SK-N-SH (cell line): ENCODE data around the gene SRP14. TPM values are rescaled to one million over a fixed set of nuclear protein-coding genes. Genes with fewer than 3 reads are reported as not detected.
"Not testable (repeated sequence)": the region's sequence is repeated elsewhere in the genome, so short reads cannot be mapped to it uniquely, and the experiment has no call there.

Experiments used
- CTCF ChIA-PET: fragments of 300-600, 350-600 bp; formaldehyde crosslinking; extraction: SDS; loops from one replicate; lab custom pipeline; 2021; lab: Yijun Ruan, JAX
- POLR2A ChIA-PET: fragments of 350-600 bp; sonication (Branson Sonifier 250); formaldehyde crosslinking; extraction: SDS; loops from one replicate; lab custom pipeline; 2020; ENCODE audit warnings: antibody characterized with exemption, inconsistent platforms; lab: Yijun Ruan, JAX
- DNase-seq: peaks from one replicate; pipeline ENCODE4 v3.0.0; 2012
- H2AFZ ChIP-seq: fragments of 200-600 bp; sonication (generic); 2 replicates; pipeline ENCODE4 v1.8.1; 2016; ENCODE audit warnings: antibody characterized with exemption, mild to moderate bottlenecking, low read depth
- H3F3A ChIP-seq: fragments of 200-600 bp; sonication (generic); replicated peaks from 2 replicates; pipeline ENCODE3; 2016; ENCODE audit warnings: antibody characterized with exemption, mild to moderate bottlenecking; ENCODE audit not compliant: insufficient read depth
- H3K27ac ChIP-seq, 2 experiments: fragments of 200-500 bp in 1 of 2; fragments of 200-600 bp in 1 of 2; sonication (Bioruptor generic) in 1 of 2; sonication (generic), shearing (Covaris generic) in 1 of 2; 2 replicates each; pipeline versions ENCODE4 v1.5.1 to v1.6.1; 2014 to 2016; ENCODE audit warnings: low read depth in 2 of 2, inconsistent platforms in 1 of 2, low read length in 1 of 2, mild to moderate bottlenecking in 1 of 2, mixed read lengths in 1 of 2
- H3K27me3 ChIP-seq: fragments of 200-600 bp; sonication (generic), shearing (Covaris generic); 2 replicates; pipeline ENCODE4 v1.6.1; 2016; ENCODE audit warnings: mixed run types; ENCODE audit not compliant: insufficient read depth
- H3K36me3 ChIP-seq, 2 experiments: fragments of 200-500 bp in 1 of 2; fragments of 200-600 bp in 1 of 2; sonication (Bioruptor generic) in 1 of 2; sonication (generic) in 1 of 2; replicated peaks in 1 of 2; 2 replicates each; pipeline versions ENCODE3 to v1.5.1; 2014 to 2016; ENCODE audit warnings: low read length in 1 of 2, mild to moderate bottlenecking in 1 of 2; ENCODE audit not compliant: insufficient read depth in 2 of 2, control insufficient read depth in 1 of 2
- H3K4me1 ChIP-seq, 2 experiments: fragments of 200-500 bp in 1 of 2; fragments of 200-600 bp in 1 of 2; sonication (Bioruptor generic) in 1 of 2; sonication (generic), shearing (Covaris generic) in 1 of 2; 2 replicates each; pipeline versions ENCODE4 v1.5.1 to v1.6.1; 2014 to 2016; ENCODE audit warnings: low read depth in 1 of 2, low read length in 1 of 2, mixed run types in 1 of 2; ENCODE audit not compliant: insufficient read depth in 2 of 2, control insufficient read depth in 1 of 2
- H3K4me2 ChIP-seq: fragments of 200-600 bp; sonication (generic), shearing (Covaris generic); 2 replicates; pipeline ENCODE4 v1.6.1; 2017; ENCODE audit warnings: mixed run types
- H3K4me3 ChIP-seq, 2 experiments: fragments of 200-500 bp in 1 of 2; fragments of 200-600 bp in 1 of 2; sonication (Bioruptor generic) in 1 of 2; sonication (generic), shearing (Covaris generic) in 1 of 2; 2 replicates each; pipeline versions ENCODE4 v1.5.1 to v1.8.1; 2014 to 2016; ENCODE audit warnings: low read depth in 2 of 2, inconsistent platforms in 1 of 2, low read length in 1 of 2, mild to moderate bottlenecking in 1 of 2, mixed read lengths in 1 of 2, moderate library complexity in 1 of 2
- H3K79me2 ChIP-seq: fragments of 200-600 bp; sonication (generic); 2 replicates; pipeline ENCODE4 v1.8.1; 2017; ENCODE audit warnings: mild to moderate bottlenecking; ENCODE audit not compliant: insufficient read depth
- H3K9ac ChIP-seq: fragments of 200-600 bp; sonication (generic); 2 replicates; pipeline ENCODE4 v1.6.1; 2017; ENCODE audit warnings: mixed run types
- H3K9me2 ChIP-seq: fragments of 200-600 bp; sonication (generic); 2 replicates; pipeline ENCODE4 v1.6.1; 2017; ENCODE audit warnings: mixed run types
- H3K9me3 ChIP-seq: fragments of 200-600 bp; sonication (generic); 2 replicates; pipeline ENCODE4 v1.6.1; 2017; ENCODE audit warnings: mixed run types, mild to moderate bottlenecking, moderate library complexity
- H4K20me1 ChIP-seq: fragments of 200-600 bp; sonication (generic); 2 replicates; pipeline ENCODE4 v1.6.1; 2017; ENCODE audit warnings: mild to moderate bottlenecking, mixed run types; ENCODE audit not compliant: insufficient read depth
- ELF1 ChIP-seq: IDR thresholded peaks from 2 replicates; pipeline ENCODE4 v1.4.0; 2012
- FOXM1 ChIP-seq: IDR thresholded peaks from 2 replicates; pipeline ENCODE4 v1.4.0; 2012; ENCODE audit warnings: low read depth, mild to moderate bottlenecking
- GABPA ChIP-seq: IDR thresholded peaks from 2 replicates; pipeline ENCODE4 v1.4.0; 2012; ENCODE audit warnings: low read depth, mild to moderate bottlenecking
- GATA2 ChIP-seq: sonication (generic); formaldehyde crosslinking; IDR thresholded peaks from 2 replicates; pipeline ENCODE4 v1.5.0; 2020; ENCODE audit warnings: mild to moderate bottlenecking, missing genetic modification reagents
- MEF2A ChIP-seq: IDR thresholded peaks from 2 replicates; pipeline ENCODE4 v1.4.0; 2012; ENCODE audit warnings: low read depth, borderline replicate concordance
- NFIC ChIP-seq: IDR thresholded peaks from 2 replicates; pipeline ENCODE4 v1.4.0; 2012; ENCODE audit warnings: borderline replicate concordance
- TAF1 ChIP-seq: IDR thresholded peaks from 2 replicates; pipeline ENCODE4 v1.6.1; 2012; ENCODE audit warnings: low read depth, mild to moderate bottlenecking, low read length, moderate library complexity, borderline replicate concordance
- TEAD4 ChIP-seq: IDR thresholded peaks from 2 replicates; pipeline ENCODE4 v1.4.0; 2012; ENCODE audit warnings: mild to moderate bottlenecking, borderline replicate concordance; ENCODE audit not compliant: insufficient read depth
- WGBS: methylation state at CpG from one replicate; pipeline ENCODE4 v1.1.6; 2017; ENCODE audit warnings: low lambda C conversion rate; 5-methylcytosine and 5-hydroxymethylcytosine counted together
- polyA plus RNA-seq, 3 experiments: library from polyadenylated mRNA; depleted of rRNA; stranded (reverse); fragments of >200 nt; gene quantifications; 2 replicates each; pipeline ENCODE4 v1.2.3, GENCODE V29; 2012
- TF ChIP-seq, protein P1 (sequence below): IDR thresholded peaks from 2 replicates; pipeline ENCODE4 v1.4.0; 2012; ENCODE audit warnings: low read depth, borderline replicate concordance
- TF ChIP-seq, protein P2 (sequence below): IDR thresholded peaks from 2 replicates; pipeline ENCODE4; 2012
- TF ChIP-seq, protein P3 (sequence below): IDR thresholded peaks from 2 replicates; pipeline ENCODE4 v1.4.0; 2012; ENCODE audit warnings: low read depth, borderline replicate concordance

SRP14 gene
- polyA plus RNA-seq, 1 of the 3 experiments (the other 2 are of a cell fraction) = 489 TPM

DNA sequence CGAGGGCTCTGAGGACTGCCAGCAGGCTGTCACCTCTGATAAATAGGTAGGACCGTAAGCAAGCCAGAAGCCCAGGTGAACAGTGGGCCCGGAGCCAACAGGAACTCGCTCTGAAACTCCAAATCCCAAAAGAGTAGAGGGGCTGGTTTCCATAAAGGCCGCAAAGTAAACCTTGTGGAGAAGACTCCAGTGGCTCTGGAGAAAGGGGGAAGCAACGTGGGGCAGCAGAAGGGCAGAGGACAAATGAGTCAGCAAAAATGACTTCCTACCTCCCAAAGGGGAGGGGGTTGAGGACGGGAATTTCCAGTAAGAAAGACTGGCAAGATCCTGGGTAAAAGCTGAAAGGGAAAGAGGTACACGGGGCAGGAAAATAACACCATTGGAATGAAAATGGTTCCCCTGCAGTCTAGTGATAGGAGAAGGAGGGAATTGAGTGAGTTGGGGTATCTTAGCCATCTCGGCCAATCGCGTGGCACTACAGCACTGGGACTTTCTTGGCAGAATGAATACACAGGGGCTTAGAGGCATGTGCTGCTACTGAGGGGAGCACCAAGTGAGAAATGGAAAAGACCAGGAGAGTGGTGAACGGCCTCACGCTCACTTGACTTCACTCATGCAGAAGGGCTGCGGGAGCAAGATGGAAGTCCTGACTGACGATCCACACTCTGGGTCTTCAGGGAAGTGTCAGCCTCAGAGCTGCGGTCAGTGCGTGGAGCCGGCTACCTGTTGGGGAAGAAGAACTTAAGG, 36.5 kb upstream of the SRP14 start:
- no peak for DNase-seq
- H3K9me3 ChIP-seq = no peaks in the 10 kb centered on the region
- no peak overlapping the region for H2AFZ ChIP-seq
- TF ChIP-seq, protein P1, sequence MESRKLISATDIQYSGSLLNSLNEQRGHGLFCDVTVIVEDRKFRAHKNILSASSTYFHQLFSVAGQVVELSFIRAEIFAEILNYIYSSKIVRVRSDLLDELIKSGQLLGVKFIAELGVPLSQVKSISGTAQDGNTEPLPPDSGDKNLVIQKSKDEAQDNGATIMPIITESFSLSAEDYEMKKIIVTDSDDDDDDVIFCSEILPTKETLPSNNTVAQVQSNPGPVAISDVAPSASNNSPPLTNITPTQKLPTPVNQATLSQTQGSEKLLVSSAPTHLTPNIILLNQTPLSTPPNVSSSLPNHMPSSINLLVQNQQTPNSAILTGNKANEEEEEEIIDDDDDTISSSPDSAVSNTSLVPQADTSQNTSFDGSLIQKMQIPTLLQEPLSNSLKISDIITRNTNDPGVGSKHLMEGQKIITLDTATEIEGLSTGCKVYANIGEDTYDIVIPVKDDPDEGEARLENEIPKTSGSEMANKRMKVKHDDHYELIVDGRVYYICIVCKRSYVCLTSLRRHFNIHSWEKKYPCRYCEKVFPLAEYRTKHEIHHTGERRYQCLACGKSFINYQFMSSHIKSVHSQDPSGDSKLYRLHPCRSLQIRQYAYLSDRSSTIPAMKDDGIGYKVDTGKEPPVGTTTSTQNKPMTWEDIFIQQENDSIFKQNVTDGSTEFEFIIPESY = no peak
- no peak for TF ChIP-seq MEF2A
- TF ChIP-seq ELF1 = no peak
- TF ChIP-seq, protein P2, sequence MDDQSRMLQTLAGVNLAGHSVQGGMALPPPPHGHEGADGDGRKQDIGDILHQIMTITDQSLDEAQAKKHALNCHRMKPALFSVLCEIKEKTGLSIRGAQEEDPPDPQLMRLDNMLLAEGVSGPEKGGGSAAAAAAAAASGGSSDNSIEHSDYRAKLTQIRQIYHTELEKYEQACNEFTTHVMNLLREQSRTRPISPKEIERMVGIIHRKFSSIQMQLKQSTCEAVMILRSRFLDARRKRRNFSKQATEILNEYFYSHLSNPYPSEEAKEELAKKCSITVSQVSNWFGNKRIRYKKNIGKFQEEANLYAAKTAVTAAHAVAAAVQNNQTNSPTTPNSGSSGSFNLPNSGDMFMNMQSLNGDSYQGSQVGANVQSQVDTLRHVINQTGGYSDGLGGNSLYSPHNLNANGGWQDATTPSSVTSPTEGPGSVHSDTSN = no peak
- no peak for TF ChIP-seq TEAD4
- no peak for TF ChIP-seq GABPA
- TF ChIP-seq NFIC = no peak
- TF ChIP-seq FOXM1 = no peak
- no peak for TF ChIP-seq GATA2 (CRISPR knock-in tag)
- TF ChIP-seq TAF1 = no peak
- TF ChIP-seq, protein P3, sequence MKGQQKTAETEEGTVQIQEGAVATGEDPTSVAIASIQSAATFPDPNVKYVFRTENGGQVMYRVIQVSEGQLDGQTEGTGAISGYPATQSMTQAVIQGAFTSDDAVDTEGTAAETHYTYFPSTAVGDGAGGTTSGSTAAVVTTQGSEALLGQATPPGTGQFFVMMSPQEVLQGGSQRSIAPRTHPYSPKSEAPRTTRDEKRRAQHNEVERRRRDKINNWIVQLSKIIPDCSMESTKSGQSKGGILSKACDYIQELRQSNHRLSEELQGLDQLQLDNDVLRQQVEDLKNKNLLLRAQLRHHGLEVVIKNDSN = no peak
- H3K4me2 ChIP-seq = no peak overlapping the region
- WGBS = 85% methylated on average over 18 of the region's 18 CpGs
- ChIA-PET POLR2A (no interaction called here), CTCF (interaction anchor here (0.6 kb wide), 1 partner anchor 199 kb away, joined by 3 read pairs; no protein-coding TSS in a partner anchor)
- H3K36me3 ChIP-seq = no peaks in the 10 kb centered on the region
- H3K4me3 ChIP-seq = no peak overlapping the region
- no peaks in the 10 kb centered on the region for H3K9me2 ChIP-seq
- H3K27me3 ChIP-seq = no peaks in the 10 kb centered on the region
- no peaks in the 10 kb centered on the region for H4K20me1 ChIP-seq
- H3K4me1 ChIP-seq = peaks cover 0 to 5% of the 10 kb centered on the region in 2 experiments; a peak in 1 of 4 replicates
- no peaks in the 10 kb centered on the region for H3F3A ChIP-seq
- H3K27ac ChIP-seq = no peak overlapping the region
- no peaks in the 10 kb centered on the region for H3K79me2 ChIP-seq
- H3K9ac ChIP-seq = no peak overlapping the region

DNA sequence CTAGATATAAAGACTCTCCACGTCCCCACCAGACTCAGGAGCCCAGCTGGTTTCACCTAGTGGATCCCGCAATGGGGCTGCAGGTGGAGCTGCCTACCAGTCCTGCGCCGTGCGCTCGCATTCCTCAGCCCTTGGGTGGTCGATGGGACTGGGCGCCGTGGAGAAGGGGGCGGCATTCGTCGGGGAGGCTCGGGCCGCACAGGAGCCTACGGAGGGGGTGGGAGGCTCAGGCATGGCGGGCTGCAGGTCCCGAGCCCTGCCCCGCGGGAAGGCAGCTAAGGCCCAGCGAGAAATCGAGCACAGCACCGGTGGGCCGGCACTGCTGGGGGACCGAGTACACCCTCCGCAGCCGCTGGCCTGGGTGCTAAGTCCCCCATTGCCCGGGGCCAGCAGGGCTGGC, 35.7 kb upstream of the SRP14 start:
- DNase-seq, H3K9me3 ChIP-seq, H3K27me3 ChIP-seq, H2AFZ ChIP-seq, H3K4me2 ChIP-seq, H3K36me3 ChIP-seq, H3K9ac ChIP-seq, H3F3A ChIP-seq, H3K27ac ChIP-seq, H3K79me2 ChIP-seq, POLR2A ChIA-PET, H4K20me1 ChIP-seq, H3K9me2 ChIP-seq, H3K4me3 ChIP-seq, H3K4me1 ChIP-seq, CTCF ChIA-PET: not testable (repeated sequence)
- 93% methylated on average over 15 of the region's 27 CpGs for WGBS

DNA sequence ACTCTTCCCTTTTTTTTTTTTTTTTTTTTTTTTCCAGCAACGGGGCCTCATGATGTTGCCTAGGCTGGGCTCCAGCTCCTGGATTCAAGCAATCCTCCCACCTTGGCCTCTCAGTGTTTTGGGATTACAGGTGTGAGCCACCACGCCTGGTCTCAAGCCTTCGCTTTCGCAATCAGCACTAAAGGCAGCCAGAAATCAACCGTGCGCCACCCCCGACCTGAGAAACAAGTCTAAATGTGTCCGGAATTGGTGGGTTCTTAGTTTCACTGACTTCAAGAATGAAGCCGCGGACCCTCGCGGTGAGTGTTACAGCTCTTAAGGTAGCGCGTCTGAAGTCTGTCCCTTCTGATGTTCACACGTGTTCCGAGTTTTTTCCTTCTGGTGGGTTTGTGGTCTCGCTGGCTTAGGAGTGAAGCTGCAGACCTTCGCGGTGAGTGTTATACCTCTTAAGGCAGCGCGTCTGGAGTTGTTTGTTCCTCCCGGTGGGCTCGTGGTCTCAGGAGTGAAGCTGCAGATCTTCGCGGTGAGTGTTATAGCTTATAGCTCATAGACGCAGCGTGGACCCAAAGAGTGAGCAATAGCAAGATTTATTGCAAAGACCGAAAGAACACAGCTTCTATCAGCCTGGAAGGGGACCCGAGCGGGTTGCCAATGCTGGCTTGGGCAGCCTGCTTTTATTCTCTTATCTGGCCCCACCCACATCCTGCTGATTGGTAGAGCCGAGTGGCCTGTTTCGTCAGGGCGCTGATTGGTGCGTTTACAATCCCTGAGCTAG, 34.9 kb upstream of the SRP14 start:
- H3K9me2 ChIP-seq, H3K79me2 ChIP-seq, H3K9ac ChIP-seq, H3K36me3 ChIP-seq, POLR2A ChIA-PET, H2AFZ ChIP-seq, H3K9me3 ChIP-seq, H3F3A ChIP-seq, H4K20me1 ChIP-seq, H3K27me3 ChIP-seq, H3K27ac ChIP-seq, H3K4me3 ChIP-seq, DNase-seq, H3K4me2 ChIP-seq: not testable (repeated sequence)
- CTCF ChIA-PET = interaction anchor here (0.7 kb wide), 1 partner anchor 11 kb away, joined by 3 read pairs; no protein-coding TSS in a partner anchor
- peaks cover 12 to 13% of the 10 kb centered on the region in 2 experiments; a peak in 3 of 4 replicates for H3K4me1 ChIP-seq
- 93% methylated on average over 31 of the region's 34 CpGs for WGBS
